ENCODE data around the gene PANX3. TPM values are rescaled to one million over a fixed set of nuclear protein-coding genes. Genes with fewer than 3 reads are reported as not detected.

The PANX3 gene
- total RNA-seq: not detected
- polyA plus RNA-seq: not detected
- long read RNA-seq, donor 1: 0 reads
- long read RNA-seq, donor 2: 0 reads

GRCh38 chr11:124611064-124611463 is at the start of gene PANX3:
Gene PANX3 (plus strand): TSS chr11:124611428. CDS start chr11:124611557, 129 bp downstream.
- Histone ChIP-seq H3K36me3 (ENCODE audit: control insufficient read depth in 1 of 2, insufficient read depth in 2 of 2, low read length in 1 of 2) (no peaks in the 10 kb centered on the region), H3K9me3 (ENCODE audit: control insufficient read depth, low read length) (no peaks in the 10 kb centered on the region), H3K27me3 (ENCODE audit: control insufficient read depth in 1 of 2, insufficient read depth in 2 of 2, low read length in 1 of 2) (no peaks in the 10 kb centered on the region), H3K27ac (ENCODE audit: low read depth in 1 of 2, low read length in 2 of 2) (no peak within 1 kb of the TSS), H3K4me1 (ENCODE audit: control insufficient read depth in 1 of 2, insufficient read depth in 2 of 2, low read length in 2 of 2) (no peaks in the 10 kb centered on the region), H3K4me3 (ENCODE audit: low read length in 2 of 2) (no peak within 1 kb of the TSS)
- ATAC-seq (ENCODE audit: low FRiP score) (no peak), DNase-seq (no peak)
- WGBS, 2 donors: 69 to 74% methylated on average over 5 of the region's 5 CpGs
- intact Hi-C loops (cut with DNase I): no loop called here

GRCh38 chr11:124569697-124570096 is 41.5 kb upstream of the PANX3 start, which contains the start of gene OR8A1:
Gene OR8A1 (plus strand): TSS chr11:124569997. CDS start chr11:124570120, 123 bp downstream.
- 61 to 83% methylated on average over 3 to 4 of the region's 4 CpGs for WGBS, 2 donors
- Histone ChIP-seq H3K4me3 (ENCODE audit: low read length in 2 of 2) (no peak within 1 kb of the TSS), H3K9me3 (ENCODE audit: control insufficient read depth, low read length) (no peaks in the 10 kb centered on the region), H3K27ac (ENCODE audit: low read depth in 1 of 2, low read length in 2 of 2) (no peak within 1 kb of the TSS), H3K36me3 (ENCODE audit: control insufficient read depth in 1 of 2, insufficient read depth in 2 of 2, low read length in 1 of 2) (no peaks in the 10 kb centered on the region), H3K4me1 (ENCODE audit: control insufficient read depth in 1 of 2, insufficient read depth in 2 of 2, low read length in 2 of 2) (no peaks in the 10 kb centered on the region), H3K27me3 (ENCODE audit: control insufficient read depth in 1 of 2, insufficient read depth in 2 of 2, low read length in 1 of 2) (no peaks in the 10 kb centered on the region)
- intact Hi-C loops (cut with DNase I): no loop called here
- DNase-seq: no peak
- ATAC-seq (ENCODE audit: low FRiP score): no peak

- no peak for ATAC-seq (ENCODE audit: low FRiP score)
- no peak for DNase-seq
- no peaks in the 10 kb centered on the region for H3K36me3 ChIP-seq (ENCODE audit: control insufficient read depth in 1 of 2, insufficient read depth in 2 of 2, low read length in 1 of 2)
- no peak overlapping the region for H3K4me3 ChIP-seq (ENCODE audit: low read length in 2 of 2)
- no peaks in the 10 kb centered on the region for H3K4me1 ChIP-seq (ENCODE audit: control insufficient read depth in 1 of 2, insufficient read depth in 2 of 2, low read length in 2 of 2)
- H3K27ac ChIP-seq (ENCODE audit: low read depth in 1 of 2, low read length in 2 of 2): no peak overlapping the region
- intact Hi-C loops (cut with DNase I): no loop called here
- 76 to 85% methylated on average over 7 of the region's 7 CpGs for WGBS, 2 donors
- H3K27me3 ChIP-seq (ENCODE audit: control insufficient read depth in 1 of 2, insufficient read depth in 2 of 2, low read length in 1 of 2): no peaks in the 10 kb centered on the region
- no peaks in the 10 kb centered on the region for H3K9me3 ChIP-seq (ENCODE audit: control insufficient read depth, low read length)
Measured at GRCh38 chr11:124570160-124570559, 41.1 kb upstream of the PANX3 start.

GRCh38 chr11:124577716-124578427 is 33.4 kb upstream of the PANX3 start:
- H3K4me1 ChIP-seq (ENCODE audit: control insufficient read depth in 1 of 2, insufficient read depth in 2 of 2, low read length in 2 of 2): no peaks in the 10 kb centered on the region
- no peak for ATAC-seq (ENCODE audit: low FRiP score)
- no peaks in the 10 kb centered on the region for H3K36me3 ChIP-seq (ENCODE audit: control insufficient read depth in 1 of 2, insufficient read depth in 2 of 2, low read length in 1 of 2)
- 28 to 40% methylated on average over 6 of the region's 6 CpGs for WGBS, 2 donors
- no peak overlapping the region for H3K4me3 ChIP-seq (ENCODE audit: low read length in 2 of 2)
- H3K27me3 ChIP-seq (ENCODE audit: control insufficient read depth in 1 of 2, insufficient read depth in 2 of 2, low read length in 1 of 2): no peaks in the 10 kb centered on the region
- no peak overlapping the region for H3K27ac ChIP-seq (ENCODE audit: low read depth in 1 of 2, low read length in 2 of 2)
- no peaks in the 10 kb centered on the region for H3K9me3 ChIP-seq (ENCODE audit: control insufficient read depth, low read length)
- intact Hi-C loops (cut with DNase I): no loop called here
- DNase-seq: no peak

- DNase-seq: no peak
- Histone ChIP-seq H3K4me1 (ENCODE audit: control insufficient read depth in 1 of 2, insufficient read depth in 2 of 2, low read length in 2 of 2) (no peaks in the 10 kb centered on the region), H3K27ac (ENCODE audit: low read depth in 1 of 2, low read length in 2 of 2) (no peak overlapping the region), H3K27me3 (ENCODE audit: control insufficient read depth in 1 of 2, insufficient read depth in 2 of 2, low read length in 1 of 2) (no peaks in the 10 kb centered on the region), H3K9me3 (ENCODE audit: control insufficient read depth, low read length) (no peaks in the 10 kb centered on the region), H3K4me3 (ENCODE audit: low read length in 2 of 2) (no peak overlapping the region), H3K36me3 (ENCODE audit: control insufficient read depth in 1 of 2, insufficient read depth in 2 of 2, low read length in 1 of 2) (no peaks in the 10 kb centered on the region)
- ATAC-seq (ENCODE audit: low FRiP score): no peak
- intact Hi-C loops (cut with DNase I): no loop called here
- 4 to 11% methylated on average over 4 of the region's 4 CpGs for WGBS, 2 donors
Measured at GRCh38 chr11:124578761-124579160, 32.5 kb upstream of the PANX3 start.

- no peak for ATAC-seq (ENCODE audit: low FRiP score)
- no peak for DNase-seq
- no peak overlapping the region for H3K4me3 ChIP-seq (ENCODE audit: low read length in 2 of 2)
Measured at GRCh38 chr11:124581817-124582216, 29.4 kb upstream of the PANX3 start.

GRCh38 chr11:124582565-124582964 is 28.7 kb upstream of the PANX3 start:
- intact Hi-C loops (cut with DNase I): loop anchor here in 1 of 2 donors (10.0 kb wide), 2 partner anchors 168 to 508 kb away; no protein-coding TSS in a partner anchor
- ATAC-seq (ENCODE audit: low FRiP score) (no peak), DNase-seq (no peak)
- Histone ChIP-seq H3K36me3 (ENCODE audit: control insufficient read depth in 1 of 2, insufficient read depth in 2 of 2, low read length in 1 of 2) (no peaks in the 10 kb centered on the region), H3K4me3 (ENCODE audit: low read length in 2 of 2) (no peak overlapping the region), H3K9me3 (ENCODE audit: control insufficient read depth, low read length) (no peaks in the 10 kb centered on the region), H3K27ac (ENCODE audit: low read depth in 1 of 2, low read length in 2 of 2) (no peak overlapping the region), H3K4me1 (ENCODE audit: control insufficient read depth in 1 of 2, insufficient read depth in 2 of 2, low read length in 2 of 2) (no peaks in the 10 kb centered on the region), H3K27me3 (ENCODE audit: control insufficient read depth in 1 of 2, insufficient read depth in 2 of 2, low read length in 1 of 2) (no peaks in the 10 kb centered on the region)
- WGBS, 2 donors: 77 to 85% methylated on average over 2 of the region's 2 CpGs

More at GRCh38 chr11:124581817-124582216, 29.4 kb upstream of the PANX3 start:
- intact Hi-C loops (cut with DNase I): loop anchor here in 1 of 2 donors (10.0 kb wide), 2 partner anchors 167 to 507 kb away; no protein-coding TSS in a partner anchor
- 84 to 91% methylated on average over 6 of the region's 6 CpGs for WGBS, 2 donors
- Histone ChIP-seq H3K9me3 (ENCODE audit: control insufficient read depth, low read length) (no peaks in the 10 kb centered on the region), H3K27me3 (ENCODE audit: control insufficient read depth in 1 of 2, insufficient read depth in 2 of 2, low read length in 1 of 2) (no peaks in the 10 kb centered on the region), H3K4me1 (ENCODE audit: control insufficient read depth in 1 of 2, insufficient read depth in 2 of 2, low read length in 2 of 2) (no peaks in the 10 kb centered on the region), H3K36me3 (ENCODE audit: control insufficient read depth in 1 of 2, insufficient read depth in 2 of 2, low read length in 1 of 2) (no peaks in the 10 kb centered on the region), H3K27ac (ENCODE audit: low read depth in 1 of 2, low read length in 2 of 2) (no peak overlapping the region)

GRCh38 chr11:124583781-124584180 is 27.4 kb upstream of the PANX3 start:
- no peak for ATAC-seq (ENCODE audit: low FRiP score)
- no peak overlapping the region for H3K27ac ChIP-seq (ENCODE audit: low read depth in 1 of 2, low read length in 2 of 2)
- no peak overlapping the region for H3K4me3 ChIP-seq (ENCODE audit: low read length in 2 of 2)
- no peaks in the 10 kb centered on the region for H3K36me3 ChIP-seq (ENCODE audit: control insufficient read depth in 1 of 2, insufficient read depth in 2 of 2, low read length in 1 of 2)
- WGBS, 2 donors: 90 to 91% methylated on average over 8 of the region's 8 CpGs
- no peak for DNase-seq
- no peaks in the 10 kb centered on the region for H3K9me3 ChIP-seq (ENCODE audit: control insufficient read depth, low read length)
- no peaks in the 10 kb centered on the region for H3K27me3 ChIP-seq (ENCODE audit: control insufficient read depth in 1 of 2, insufficient read depth in 2 of 2, low read length in 1 of 2)
- intact Hi-C loops (cut with DNase I): loop anchor here in 1 of 2 donors (10.0 kb wide), 2 partner anchors 169 to 509 kb away; no protein-coding TSS in a partner anchor
- no peaks in the 10 kb centered on the region for H3K4me1 ChIP-seq (ENCODE audit: control insufficient read depth in 1 of 2, insufficient read depth in 2 of 2, low read length in 2 of 2)
